ENCODE results near the gene PACRG. TPM values are rescaled to one million over a fixed set of nuclear protein-coding genes. Genes with fewer than 3 reads are reported as not detected.

PACRG gene
- total and polyA plus RNA-seq, 2 of the 8 experiments (the other 6 are each of a cell fraction or from before 2014, with no cell fraction given): 0.44 to 0.54 TPM

DNA sequence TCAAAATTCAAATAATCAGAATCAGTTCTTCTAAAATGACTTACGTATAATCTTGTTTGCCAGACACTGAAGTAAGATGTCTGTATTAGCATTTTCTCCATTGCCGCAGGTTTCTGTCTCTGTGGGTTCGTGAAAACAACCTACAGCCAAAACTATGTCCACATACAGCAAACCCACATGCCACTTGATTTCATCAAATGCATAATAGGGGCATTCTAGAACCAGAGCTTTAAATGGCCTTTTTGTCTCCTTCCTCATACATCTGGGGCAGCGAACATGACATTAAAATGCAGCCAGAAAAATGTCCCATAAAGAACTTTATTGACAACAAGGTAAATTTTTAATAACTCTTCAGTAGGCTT, 596.5 kb downstream of the PACRG start (continued):
- TF ChIP-seq, protein P1, sequence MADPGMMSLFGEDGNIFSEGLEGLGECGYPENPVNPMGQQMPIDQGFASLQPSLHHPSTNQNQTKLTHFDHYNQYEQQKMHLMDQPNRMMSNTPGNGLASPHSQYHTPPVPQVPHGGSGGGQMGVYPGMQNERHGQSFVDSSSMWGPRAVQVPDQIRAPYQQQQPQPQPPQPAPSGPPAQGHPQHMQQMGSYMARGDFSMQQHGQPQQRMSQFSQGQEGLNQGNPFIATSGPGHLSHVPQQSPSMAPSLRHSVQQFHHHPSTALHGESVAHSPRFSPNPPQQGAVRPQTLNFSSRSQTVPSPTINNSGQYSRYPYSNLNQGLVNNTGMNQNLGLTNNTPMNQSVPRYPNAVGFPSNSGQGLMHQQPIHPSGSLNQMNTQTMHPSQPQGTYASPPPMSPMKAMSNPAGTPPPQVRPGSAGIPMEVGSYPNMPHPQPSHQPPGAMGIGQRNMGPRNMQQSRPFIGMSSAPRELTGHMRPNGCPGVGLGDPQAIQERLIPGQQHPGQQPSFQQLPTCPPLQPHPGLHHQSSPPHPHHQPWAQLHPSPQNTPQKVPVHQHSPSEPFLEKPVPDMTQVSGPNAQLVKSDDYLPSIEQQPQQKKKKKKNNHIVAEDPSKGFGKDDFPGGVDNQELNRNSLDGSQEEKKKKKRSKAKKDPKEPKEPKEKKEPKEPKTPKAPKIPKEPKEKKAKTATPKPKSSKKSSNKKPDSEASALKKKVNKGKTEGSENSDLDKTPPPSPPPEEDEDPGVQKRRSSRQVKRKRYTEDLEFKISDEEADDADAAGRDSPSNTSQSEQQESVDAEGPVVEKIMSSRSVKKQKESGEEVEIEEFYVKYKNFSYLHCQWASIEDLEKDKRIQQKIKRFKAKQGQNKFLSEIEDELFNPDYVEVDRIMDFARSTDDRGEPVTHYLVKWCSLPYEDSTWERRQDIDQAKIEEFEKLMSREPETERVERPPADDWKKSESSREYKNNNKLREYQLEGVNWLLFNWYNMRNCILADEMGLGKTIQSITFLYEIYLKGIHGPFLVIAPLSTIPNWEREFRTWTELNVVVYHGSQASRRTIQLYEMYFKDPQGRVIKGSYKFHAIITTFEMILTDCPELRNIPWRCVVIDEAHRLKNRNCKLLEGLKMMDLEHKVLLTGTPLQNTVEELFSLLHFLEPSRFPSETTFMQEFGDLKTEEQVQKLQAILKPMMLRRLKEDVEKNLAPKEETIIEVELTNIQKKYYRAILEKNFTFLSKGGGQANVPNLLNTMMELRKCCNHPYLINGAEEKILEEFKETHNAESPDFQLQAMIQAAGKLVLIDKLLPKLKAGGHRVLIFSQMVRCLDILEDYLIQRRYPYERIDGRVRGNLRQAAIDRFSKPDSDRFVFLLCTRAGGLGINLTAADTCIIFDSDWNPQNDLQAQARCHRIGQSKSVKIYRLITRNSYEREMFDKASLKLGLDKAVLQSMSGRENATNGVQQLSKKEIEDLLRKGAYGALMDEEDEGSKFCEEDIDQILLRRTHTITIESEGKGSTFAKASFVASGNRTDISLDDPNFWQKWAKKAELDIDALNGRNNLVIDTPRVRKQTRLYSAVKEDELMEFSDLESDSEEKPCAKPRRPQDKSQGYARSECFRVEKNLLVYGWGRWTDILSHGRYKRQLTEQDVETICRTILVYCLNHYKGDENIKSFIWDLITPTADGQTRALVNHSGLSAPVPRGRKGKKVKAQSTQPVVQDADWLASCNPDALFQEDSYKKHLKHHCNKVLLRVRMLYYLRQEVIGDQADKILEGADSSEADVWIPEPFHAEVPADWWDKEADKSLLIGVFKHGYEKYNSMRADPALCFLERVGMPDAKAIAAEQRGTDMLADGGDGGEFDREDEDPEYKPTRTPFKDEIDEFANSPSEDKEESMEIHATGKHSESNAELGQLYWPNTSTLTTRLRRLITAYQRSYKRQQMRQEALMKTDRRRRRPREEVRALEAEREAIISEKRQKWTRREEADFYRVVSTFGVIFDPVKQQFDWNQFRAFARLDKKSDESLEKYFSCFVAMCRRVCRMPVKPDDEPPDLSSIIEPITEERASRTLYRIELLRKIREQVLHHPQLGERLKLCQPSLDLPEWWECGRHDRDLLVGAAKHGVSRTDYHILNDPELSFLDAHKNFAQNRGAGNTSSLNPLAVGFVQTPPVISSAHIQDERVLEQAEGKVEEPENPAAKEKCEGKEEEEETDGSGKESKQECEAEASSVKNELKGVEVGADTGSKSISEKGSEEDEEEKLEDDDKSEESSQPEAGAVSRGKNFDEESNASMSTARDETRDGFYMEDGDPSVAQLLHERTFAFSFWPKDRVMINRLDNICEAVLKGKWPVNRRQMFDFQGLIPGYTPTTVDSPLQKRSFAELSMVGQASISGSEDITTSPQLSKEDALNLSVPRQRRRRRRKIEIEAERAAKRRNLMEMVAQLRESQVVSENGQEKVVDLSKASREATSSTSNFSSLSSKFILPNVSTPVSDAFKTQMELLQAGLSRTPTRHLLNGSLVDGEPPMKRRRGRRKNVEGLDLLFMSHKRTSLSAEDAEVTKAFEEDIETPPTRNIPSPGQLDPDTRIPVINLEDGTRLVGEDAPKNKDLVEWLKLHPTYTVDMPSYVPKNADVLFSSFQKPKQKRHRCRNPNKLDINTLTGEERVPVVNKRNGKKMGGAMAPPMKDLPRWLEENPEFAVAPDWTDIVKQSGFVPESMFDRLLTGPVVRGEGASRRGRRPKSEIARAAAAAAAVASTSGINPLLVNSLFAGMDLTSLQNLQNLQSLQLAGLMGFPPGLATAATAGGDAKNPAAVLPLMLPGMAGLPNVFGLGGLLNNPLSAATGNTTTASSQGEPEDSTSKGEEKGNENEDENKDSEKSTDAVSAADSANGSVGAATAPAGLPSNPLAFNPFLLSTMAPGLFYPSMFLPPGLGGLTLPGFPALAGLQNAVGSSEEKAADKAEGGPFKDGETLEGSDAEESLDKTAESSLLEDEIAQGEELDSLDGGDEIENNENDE (IDR thresholded peaks at IDR 0.05; ENCODE audit: insufficient replicate concordance, low read length): no peak
- TF ChIP-seq EP300 (IDR thresholded peaks at IDR 0.05; ENCODE audit: borderline replicate concordance in 1 of 2, low read depth in 2 of 2, low read length in 2 of 2) (no peak), BCL11A (IDR thresholded peaks at IDR 0.05; ENCODE audit: low read depth in 2 of 2, low read length in 2 of 2) (no peak), TCF12 (IDR thresholded peaks at IDR 0.05; ENCODE audit: low read depth, low read length) (no peak), CHD1 (IDR thresholded peaks at IDR 0.05; ENCODE audit: low read depth, low read length) (no peak), HDAC2 (IDR thresholded peaks at IDR 0.05; ENCODE audit: borderline replicate concordance in 1 of 2, low read depth in 2 of 2, low read length in 2 of 2) (no peak)
